Hepatocyte (in vitro differentiated cells): ENCODE measurements around the gene ALKBH7. TPM values are rescaled to one million over a fixed set of nuclear protein-coding genes. Genes with fewer than 3 reads are reported as not detected.

ENCODE experiments used
- DNase-seq: peaks from one replicate; pipeline ENCODE4 v3.0.0-alpha.2; 2016; ENCODE audit warnings: low spot score
- H2AFZ ChIP-seq: fragments of 200-600 bp; sonication (generic); 2 replicates; pipeline ENCODE4 v1.6.0; 2016; ENCODE audit warnings: antibody characterized with exemption, mild to moderate bottlenecking
- H3K27ac ChIP-seq: fragments of 200-600 bp; sonication (generic); 2 replicates; pipeline ENCODE4 v1.5.1; 2016; ENCODE audit warnings: mild to moderate bottlenecking
- H3K27me3 ChIP-seq: fragments of 200-600 bp; sonication (generic); 2 replicates; pipeline ENCODE4 v1.6.1; 2016
- H3K36me3 ChIP-seq: fragments of 200-600 bp; sonication (generic); replicated peaks from 2 replicates; pipeline ENCODE4 v1.5.1; 2016; ENCODE audit warnings: low read depth; ENCODE audit not compliant: insufficient read depth
- H3K4me1 ChIP-seq: fragments of 200-600 bp; sonication (generic); 2 replicates; pipeline ENCODE4 v1.5.1; 2016; ENCODE audit warnings: mild to moderate bottlenecking, moderate library complexity; ENCODE audit not compliant: insufficient read depth
- H3K4me2 ChIP-seq: fragments of 200-600 bp; sonication (generic); 2 replicates; pipeline ENCODE4 v1.6.0; 2016
- H3K4me3 ChIP-seq: fragments of 200-600 bp; sonication (generic); 2 replicates; pipeline ENCODE4 v1.5.1; 2016; ENCODE audit warnings: mild to moderate bottlenecking
- H3K79me2 ChIP-seq: fragments of 200-600 bp; sonication (generic); 2 replicates; pipeline ENCODE4 v1.6.0; 2017; ENCODE audit warnings: mild to moderate bottlenecking
- H3K9me2 ChIP-seq: fragments of 200-600 bp; sonication (generic); replicated peaks from 2 replicates; pipeline ENCODE4 v1.6.0; 2017; ENCODE audit warnings: mild to moderate bottlenecking; ENCODE audit not compliant: insufficient read depth
- H3K9me3 ChIP-seq: fragments of 200-600 bp; sonication (generic); 2 replicates; pipeline ENCODE4 v1.5.1; 2016; ENCODE audit warnings: low read depth, mild to moderate bottlenecking
- H4K20me1 ChIP-seq: fragments of 200-600 bp; sonication (generic); 2 replicates; pipeline ENCODE4 v1.6.0; 2016; ENCODE audit warnings: mild to moderate bottlenecking; ENCODE audit not compliant: insufficient read depth, poor library complexity, severe bottlenecking
- CTCF ChIP-seq: fragments of 200-600 bp; sonication (generic); IDR thresholded peaks from 2 replicates; pipeline ENCODE4 v1.5.1; 2016; ENCODE audit warnings: antibody characterized with exemption, mild to moderate bottlenecking; ENCODE audit not compliant: poor library complexity
- EZH2 ChIP-seq: fragments of 200-600 bp; sonication (generic); IDR thresholded peaks from 2 replicates; pipeline ENCODE4 v1.6.1; 2016; ENCODE audit warnings: antibody characterized with exemption, mild to moderate bottlenecking, borderline replicate concordance
- EZH2phosphoT487 ChIP-seq: fragments of 200-600 bp; sonication (generic); IDR thresholded peaks from one replicate; pipeline ENCODE4 v1.6.1; 2018; ENCODE audit warnings: antibody characterized with exemption, mild to moderate bottlenecking, low read depth, moderate library complexity; ENCODE audit not compliant: unreplicated experiment, severe bottlenecking
- WGBS: methylation state at CpG from one replicate; pipeline ENCODE4 v1.1.6; 2016; ENCODE audit warnings: low lambda C conversion rate; ENCODE audit errors: missing lambda C conversion rate; 5-methylcytosine and 5-hydroxymethylcytosine counted together
- polyA plus RNA-seq: library from polyadenylated mRNA; unstranded; fragments of >200 nt; fragmentation: Nextera tagmentation; extraction: Ambion mirVana; gene quantifications from 2 replicates; pipeline ENCODE4 v1.2.1, GENCODE V29; 2016
- total RNA-seq: library from RNA; depleted of rRNA; stranded (reverse); fragments of >200 nt; gene quantifications from 2 replicates; pipeline ENCODE4 v1.2.3, GENCODE V29; 2014

The ALKBH7 gene
- total and polyA plus RNA-seq, 2 experiments from 2014 or later = 45.3 to 99.3 TPM

- H3K27ac ChIP-seq = peak overlapping the region; percentile 86
- 94% methylated on average over 8 of the region's 10 CpGs for WGBS
- no peak overlapping the region for H3K4me3 ChIP-seq
Measured at GRCh38 chr19:6402058-6402457, 29.5 kb downstream of the ALKBH7 start.

GRCh38 chr19:6402837-6403608 is 30.4 kb downstream of the ALKBH7 start:
- 61% methylated on average over 22 of the region's 22 CpGs for WGBS
- H3K27me3 ChIP-seq = no peaks in the 10 kb centered on the region
- H3K9me3 ChIP-seq = no peaks in the 10 kb centered on the region
- peak overlapping the region; percentile 86 for H3K27ac ChIP-seq
- no peaks in the 10 kb centered on the region for H3K36me3 ChIP-seq
- H4K20me1 ChIP-seq = no peaks in the 10 kb centered on the region
- H3K9me2 ChIP-seq = no peaks in the 10 kb centered on the region
- H3K4me3 ChIP-seq = no peak overlapping the region
- H3K4me1 ChIP-seq = peaks cover 14% of the 10 kb centered on the region
- H2AFZ ChIP-seq = peak overlapping the region; percentile 55
- TF ChIP-seq EZH2 (no peak), EZH2phosphoT487 (no peak), CTCF (no peak)
- peak overlapping the region; percentile 65 for H3K4me2 ChIP-seq
- no peaks in the 10 kb centered on the region for H3K79me2 ChIP-seq
- peak; percentile 68 for DNase-seq

More at GRCh38 chr19:6402058-6402457, 29.5 kb downstream of the ALKBH7 start:
- Histone ChIP-seq H4K20me1 (no peaks in the 10 kb centered on the region), H2AFZ (no peak overlapping the region), H3K27me3 (no peaks in the 10 kb centered on the region), H3K4me1 (peaks cover 14% of the 10 kb centered on the region), H3K79me2 (no peaks in the 10 kb centered on the region), H3K9me2 (no peaks in the 10 kb centered on the region), H3K36me3 (no peaks in the 10 kb centered on the region), H3K4me2 (peak overlapping the region; percentile 65), H3K9me3 (no peaks in the 10 kb centered on the region)
- DNase-seq = no peak
- no peak for TF ChIP-seq CTCF
- no peak for TF ChIP-seq EZH2phosphoT487
- no peak for TF ChIP-seq EZH2

GRCh38 chr19:6406401-6406800 is 33.8 kb downstream of the ALKBH7 start:
- no peaks in the 10 kb centered on the region for H3K9me2 ChIP-seq
- DNase-seq = no peak
- H2AFZ ChIP-seq = no peak overlapping the region
- no peaks in the 10 kb centered on the region for H3K9me3 ChIP-seq
- no peak for TF ChIP-seq EZH2phosphoT487
- TF ChIP-seq CTCF = no peak
- TF ChIP-seq EZH2 = no peak
- 96% methylated on average over 5 of the region's 5 CpGs for WGBS
- H3K27me3 ChIP-seq = no peaks in the 10 kb centered on the region
- no peaks in the 10 kb centered on the region for H3K36me3 ChIP-seq
- H4K20me1 ChIP-seq = no peaks in the 10 kb centered on the region
- H3K27ac ChIP-seq = no peak overlapping the region
- H3K4me2 ChIP-seq = no peak overlapping the region
- no peaks in the 10 kb centered on the region for H3K79me2 ChIP-seq
- no peak overlapping the region for H3K4me3 ChIP-seq
- peaks cover 14% of the 10 kb centered on the region for H3K4me1 ChIP-seq
